H9 (cell line): ENCODE measurements around the gene NCOR1. TPM values are rescaled to one million over a fixed set of nuclear protein-coding genes. Genes with fewer than 3 reads are reported as not detected.

ENCODE experiments used
- DNase-seq: peaks from one replicate; pipeline ENCODE4 v3.0.0-alpha.2; 2017
- H2AFZ ChIP-seq: one replicate; pipeline ENCODE4 v1.6.1; 2013; ENCODE audit warnings: mild to moderate bottlenecking, low read length, control low read depth, moderate library complexity
- H2AK5ac ChIP-seq: 2 replicates; pipeline ENCODE4 v1.6.1; 2013; ENCODE audit warnings: low read length, control low read depth, mixed read lengths; ENCODE audit not compliant: insufficient read length
- H2BK120ac ChIP-seq: one replicate; pipeline ENCODE4 v1.6.1; 2013; ENCODE audit warnings: low read depth, mild to moderate bottlenecking, low read length, control low read depth, inconsistent platforms; ENCODE audit not compliant: poor library complexity, severe bottlenecking
- H2BK12ac ChIP-seq: 2 replicates; pipeline ENCODE4 v1.6.1; 2013; ENCODE audit warnings: low read length, control low read depth, mixed read lengths, low read depth; ENCODE audit not compliant: insufficient read length
- H2BK15ac ChIP-seq: 2 replicates; pipeline ENCODE4 v1.6.1; 2013; ENCODE audit warnings: low read depth, low read length, control low read depth
- H2BK20ac ChIP-seq: one replicate; pipeline ENCODE4 v1.6.1; 2013; ENCODE audit warnings: low read depth, mild to moderate bottlenecking, low read length, control low read depth, inconsistent platforms; ENCODE audit not compliant: poor library complexity, severe bottlenecking
- H2BK5ac ChIP-seq: 2 replicates; pipeline ENCODE4 v1.6.1; 2013; ENCODE audit warnings: low read length, control low read depth, mixed read lengths; ENCODE audit not compliant: insufficient read length
- H3K14ac ChIP-seq: 2 replicates; pipeline ENCODE4 v1.6.1; 2013; ENCODE audit warnings: low read length, control low read depth; ENCODE audit not compliant: insufficient read depth
- H3K18ac ChIP-seq: 2 replicates; pipeline ENCODE4 v1.6.1; 2013; ENCODE audit warnings: low read depth, mild to moderate bottlenecking, mixed read lengths, low read length, control low read depth; ENCODE audit not compliant: insufficient read length
- H3K23ac ChIP-seq: 2 replicates; pipeline ENCODE4 v1.6.1; 2013; ENCODE audit warnings: low read length, control low read depth, mixed read lengths, low read depth; ENCODE audit not compliant: insufficient read length
- H3K23me2 ChIP-seq: 2 replicates; pipeline ENCODE4 v1.6.1; 2013; ENCODE audit warnings: low read depth, mild to moderate bottlenecking, mixed read lengths, low read length, control low read depth; ENCODE audit not compliant: insufficient read length, poor library complexity, severe bottlenecking
- H3K27ac ChIP-seq: 2 replicates; pipeline ENCODE4 v1.5.1; 2013; ENCODE audit warnings: low read length, control low read depth, mixed read lengths, low read depth; ENCODE audit not compliant: insufficient read length
- H3K27me3 ChIP-seq: 2 replicates; pipeline ENCODE4 v1.6.1; 2013; ENCODE audit warnings: low read length, control low read depth, inconsistent platforms; ENCODE audit not compliant: insufficient read depth
- H3K4ac ChIP-seq: 2 replicates; pipeline ENCODE4 v1.6.1; 2013; ENCODE audit warnings: low read depth, mild to moderate bottlenecking, control low read depth, inconsistent platforms, low read length, moderate library complexity
- H3K4me1 ChIP-seq: 2 replicates; pipeline ENCODE4 v1.6.1; 2013; ENCODE audit warnings: low read length, control low read depth, inconsistent platforms; ENCODE audit not compliant: insufficient read depth
- H3K4me2 ChIP-seq: 2 replicates; pipeline ENCODE4 v1.6.1; 2013; ENCODE audit warnings: low read length, control low read depth, mixed read lengths; ENCODE audit not compliant: insufficient read length, insufficient read depth
- H3K56ac ChIP-seq: 2 replicates; pipeline ENCODE4 v1.6.1; 2013; ENCODE audit warnings: low read depth, mild to moderate bottlenecking, mixed read lengths, low read length, control low read depth; ENCODE audit not compliant: insufficient read length
- H3K79me1 ChIP-seq: 2 replicates; pipeline ENCODE4 v1.6.1; 2013; ENCODE audit warnings: low read depth, mild to moderate bottlenecking, moderate library complexity, low read length, control low read depth, inconsistent platforms; ENCODE audit not compliant: insufficient read depth, poor library complexity, severe bottlenecking
- H3K79me2 ChIP-seq: 2 replicates; pipeline ENCODE4 v1.6.1; 2013; ENCODE audit warnings: low read length, control low read depth, inconsistent platforms; ENCODE audit not compliant: insufficient read depth
- H3K9ac ChIP-seq: 2 replicates; pipeline ENCODE4 v1.6.1; 2013; ENCODE audit warnings: low read length, control low read depth, mixed read lengths; ENCODE audit not compliant: insufficient read length; ENCODE audit errors: extremely low read depth
- H3K9me3 ChIP-seq: one replicate; pipeline ENCODE4 v1.6.1; 2013; ENCODE audit warnings: low read depth, low read length, inconsistent platforms; ENCODE audit not compliant: control insufficient read depth
- H3T11ph ChIP-seq: one replicate; pipeline ENCODE4 v1.6.1; 2013; ENCODE audit warnings: mild to moderate bottlenecking, low read length, control low read depth, inconsistent platforms
- H4K20me1 ChIP-seq: one replicate; pipeline ENCODE4 v1.6.1; 2013; ENCODE audit not compliant: control insufficient read depth, insufficient read length, insufficient read depth
- H4K5ac ChIP-seq: 2 replicates; pipeline ENCODE4 v1.6.1; 2013; ENCODE audit warnings: low read depth, mild to moderate bottlenecking, mixed read lengths, low read length, control low read depth; ENCODE audit not compliant: insufficient read length
- H4K8ac ChIP-seq: replicated peaks from 2 replicates; pipeline ENCODE4 v1.6.1; 2013; ENCODE audit warnings: low read length, control low read depth, mixed read lengths, low read depth; ENCODE audit not compliant: insufficient read length
- H4K91ac ChIP-seq: 2 replicates; pipeline ENCODE4 v1.6.1; 2013; ENCODE audit warnings: low read depth, mild to moderate bottlenecking, moderate library complexity, mixed read lengths, low read length, control low read depth; ENCODE audit not compliant: insufficient read length
- H3K27ac Mint-ChIP-seq, 3 experiments: 2 replicates in 2 of 3; 3 replicates in 1 of 3; pipeline ENCODE4 v1.8.0; 2020 to 2021; ENCODE audit warnings: mixed read lengths in 3 of 3, mild to moderate bottlenecking in 1 of 3, moderate library complexity in 1 of 3
- H3K27me3 Mint-ChIP-seq: 2 replicates; pipeline ENCODE4 v1.8.0; 2021; ENCODE audit warnings: low read depth, mild to moderate bottlenecking, moderate library complexity, mixed read lengths
- H3K36me3 Mint-ChIP-seq, 3 experiments: 2 replicates in 2 of 3; 3 replicates in 1 of 3; pipeline ENCODE4 v1.8.0; 2020 to 2021; ENCODE audit warnings: low read depth in 3 of 3, mixed read lengths in 3 of 3; ENCODE audit not compliant: insufficient read depth in 1 of 3
- H3K4me1 Mint-ChIP-seq, 2 experiments: 2 replicates each; pipeline ENCODE4 v1.8.0; 2020; ENCODE audit warnings: mixed read lengths in 2 of 2
- H3K4me3 Mint-ChIP-seq, 2 experiments: 2 replicates in 1 of 2; 3 replicates in 1 of 2; pipeline ENCODE4 v1.8.0; 2020 to 2021; ENCODE audit warnings: mild to moderate bottlenecking in 2 of 2, mixed read lengths in 2 of 2, moderate library complexity in 1 of 2
- H3K9me3 Mint-ChIP-seq, 2 experiments: 2 replicates in 1 of 2; 3 replicates in 1 of 2; pipeline ENCODE4 v1.8.0; 2020; ENCODE audit warnings: mild to moderate bottlenecking in 2 of 2, mixed read lengths in 2 of 2, moderate library complexity in 1 of 2
- CTCF ChIP-seq: fragments of 200-600 bp; sonication (generic); conservative IDR thresholded peaks from 3 replicates; pipeline ENCODE4 v1.8.0; 2021; ENCODE audit warnings: antibody characterized with exemption, mild to moderate bottlenecking
- WGBS: extraction: QIAGEN DNeasy Blood & Tissue Kit; methylation state at CpG from one replicate; pipeline ENCODE4 v1.1.7; 2013; ENCODE audit warnings: missing lambda C conversion rate, low lambda C conversion rate, mixed read lengths; ENCODE audit not compliant: insufficient read length; ENCODE audit errors: extremely low coverage; 5-methylcytosine and 5-hydroxymethylcytosine counted together
- total RNA-seq: library from RNA; stranded (reverse); gene quantifications from 2 replicates; pipeline ENCODE4 v1.2.1, GENCODE V29; 2021

Gene NCOR1
- total RNA-seq, 1 experiment from 2014 or later = 119 TPM

- no peak overlapping the region for H3K4me2 ChIP-seq
- no CpG with 5 or more reads among the region's 4 CpGs for WGBS
Measured at GRCh38 chr17:16040710-16041251, 174.6 kb downstream of the NCOR1 start.

More at GRCh38 chr17:16040710-16041251, 174.6 kb downstream of the NCOR1 start:
- Histone ChIP-seq H3K79me2 (no peaks in the 10 kb centered on the region), H4K20me1 (no peaks in the 10 kb centered on the region), H3K4me1 (peaks cover 5% of the 10 kb centered on the region; the same call in 1 of the 2 replicates), H3K9me3 (no peaks in the 10 kb centered on the region), H4K8ac (no peak overlapping the region), H3K9ac (no peak overlapping the region), H2BK120ac (no peak overlapping the region), H2BK12ac (no peak overlapping the region), H2AFZ (no peak overlapping the region), H3K14ac (no peak overlapping the region), H3K27ac (no peak overlapping the region), H3K18ac (no peak overlapping the region), H3K56ac (no peak overlapping the region), H3K23me2 (no peaks in the 10 kb centered on the region), H2AK5ac (no peak overlapping the region), H3K23ac (no peak overlapping the region), H3K27me3 (no peaks in the 10 kb centered on the region), H2BK5ac (no peak overlapping the region), H4K91ac (no peak overlapping the region), H2BK20ac (no peak overlapping the region), H4K5ac (no peak overlapping the region), H3K79me1 (no peaks in the 10 kb centered on the region), H2BK15ac (no peak overlapping the region), H3K4ac (no peak overlapping the region), H3T11ph (no peak overlapping the region)
- Mint-ChIP-seq H3K27ac (no peak overlapping the region), H3K4me1 (peaks cover 18% of the 10 kb centered on the region in 2 experiments), H3K27me3 (peaks cover 2% of the 10 kb centered on the region), H3K9me3 (no peaks in the 10 kb centered on the region), H3K36me3 (peaks cover 42 to 80% (median 77%) of the 10 kb centered on the region in 3 experiments), H3K4me3 (no peak overlapping the region)
- TF ChIP-seq CTCF = no peak
- no peak for DNase-seq
